ENCODE data around the gene SGCE.
A peak's percentile ranks its signal among the peaks of the same experiment; 100 is the strongest.

Gene SGCE

DNA sequence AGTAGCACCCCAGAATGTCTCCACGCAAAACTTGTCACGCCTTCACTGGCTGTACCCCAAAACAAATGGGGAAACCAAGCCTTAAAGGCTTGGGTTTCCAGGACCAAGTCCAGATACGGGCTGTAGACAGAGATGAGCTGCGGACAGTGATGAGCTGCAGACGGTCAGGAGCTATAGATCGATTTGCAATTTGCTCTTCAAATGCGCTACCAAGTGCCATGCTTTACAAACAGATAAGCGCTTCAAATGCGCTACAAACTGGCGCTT lies 658 bp upstream of the SGCE start:
- no peak overlapping the region for H3K9ac ChIP-seq (ENCODE audit: low read length)
- peaks cover 15% of the 10 kb centered on the region for H3K4me1 ChIP-seq (ENCODE audit: control insufficient read depth, insufficient read depth, low read length)
- H3K9me3 ChIP-seq (ENCODE audit: control insufficient read depth, low read length): no peaks in the 10 kb centered on the region
- no peaks in the 10 kb centered on the region for H3K36me3 ChIP-seq (ENCODE audit: control insufficient read depth, insufficient read depth, low read length)
- H3K27me3 ChIP-seq (ENCODE audit: control insufficient read depth, insufficient read depth, low read length): peaks cover 27% of the 10 kb centered on the region
- peak overlapping the region; percentile 36 for H3K4me3 ChIP-seq (ENCODE audit: low read length)

GRCh38 chr7:94655126-94655847 lies 646 bp downstream of the SGCE start:
- H3K4me3 ChIP-seq (ENCODE audit: low read length): peak overlapping the region; percentile 1
- H3K4me1 ChIP-seq (ENCODE audit: control insufficient read depth, insufficient read depth, low read length): peaks cover 15% of the 10 kb centered on the region
- H3K27me3 ChIP-seq (ENCODE audit: control insufficient read depth, insufficient read depth, low read length): peaks cover 27% of the 10 kb centered on the region
- H3K9ac ChIP-seq (ENCODE audit: low read length): peak overlapping the region; percentile 51
- H3K9me3 ChIP-seq (ENCODE audit: control insufficient read depth, low read length): no peaks in the 10 kb centered on the region
- no peaks in the 10 kb centered on the region for H3K36me3 ChIP-seq (ENCODE audit: control insufficient read depth, insufficient read depth, low read length)

DNA sequence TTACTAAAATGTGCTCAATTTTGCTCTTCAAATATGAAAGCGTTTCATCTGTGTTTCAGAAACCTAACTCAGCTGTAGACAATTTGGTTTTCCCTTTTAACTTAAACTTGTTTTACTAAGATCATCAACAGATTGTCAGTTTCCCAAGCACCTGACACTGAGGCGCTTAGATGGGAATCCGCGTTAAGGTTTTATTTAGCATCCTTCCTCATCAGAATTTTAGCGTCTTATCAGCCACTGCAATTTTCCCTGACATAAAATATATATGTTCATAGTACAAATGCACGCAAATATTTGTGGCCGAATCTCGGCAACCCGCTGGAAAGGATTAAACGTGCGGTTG lies 1.2 kb downstream of the SGCE start:
- Histone ChIP-seq H3K27me3 (ENCODE audit: control insufficient read depth, insufficient read depth, low read length) (peaks cover 27% of the 10 kb centered on the region), H3K9me3 (ENCODE audit: control insufficient read depth, low read length) (no peaks in the 10 kb centered on the region), H3K4me3 (ENCODE audit: low read length) (peak overlapping the region; percentile 1), H3K9ac (ENCODE audit: low read length) (peak overlapping the region; percentile 51), H3K36me3 (ENCODE audit: control insufficient read depth, insufficient read depth, low read length) (no peaks in the 10 kb centered on the region), H3K4me1 (ENCODE audit: control insufficient read depth, insufficient read depth, low read length) (peaks cover 15% of the 10 kb centered on the region)

DNA sequence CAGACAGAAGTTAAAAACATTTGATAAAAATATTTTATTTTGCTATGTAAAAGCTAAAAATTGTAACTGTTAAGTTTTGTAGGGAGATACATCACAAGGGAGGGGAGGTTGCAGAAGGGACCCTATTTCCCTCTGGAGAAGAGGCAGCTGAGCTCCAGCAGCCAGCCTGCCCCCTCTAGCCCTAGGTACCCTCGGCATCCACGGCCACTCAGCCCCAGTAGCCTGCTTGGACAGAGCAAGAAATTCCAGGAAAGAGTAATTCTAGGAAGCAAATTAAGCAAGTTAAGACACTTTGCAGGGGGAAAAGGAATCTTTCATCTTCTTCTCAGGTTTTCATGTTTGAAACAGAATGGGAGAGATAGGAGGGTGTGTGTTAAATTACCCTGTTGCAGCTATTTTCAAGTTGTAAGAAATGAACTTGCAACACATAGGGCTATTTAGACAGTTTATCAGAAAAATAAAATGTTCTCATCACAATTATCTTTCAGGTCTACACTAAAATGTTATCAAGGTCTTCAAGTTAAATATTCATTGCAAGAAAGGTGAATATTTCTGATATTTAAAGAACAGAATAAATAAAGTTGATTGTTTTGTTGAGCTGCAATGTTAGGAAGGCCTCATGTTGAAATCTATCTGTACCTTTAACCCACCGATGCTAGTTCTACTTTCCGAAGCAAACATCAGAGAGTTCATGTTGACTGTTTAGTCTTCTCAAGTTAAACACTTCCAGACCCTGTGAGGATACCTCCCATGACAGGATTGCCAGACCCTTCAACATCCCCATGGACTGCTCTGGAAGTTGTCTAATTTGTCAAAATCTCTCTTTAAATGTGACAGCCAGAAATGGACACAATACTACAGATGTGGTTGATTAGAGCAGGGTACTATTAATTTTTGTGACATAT lies 5.5 kb downstream of the SGCE start:
- H3K9ac ChIP-seq (ENCODE audit: low read length): no peak overlapping the region
- peaks cover 6% of the 10 kb centered on the region for H3K4me1 ChIP-seq (ENCODE audit: control insufficient read depth, insufficient read depth, low read length)
- H3K9me3 ChIP-seq (ENCODE audit: control insufficient read depth, low read length): no peaks in the 10 kb centered on the region
- no peak overlapping the region for H3K4me3 ChIP-seq (ENCODE audit: low read length)
- no peaks in the 10 kb centered on the region for H3K36me3 ChIP-seq (ENCODE audit: control insufficient read depth, insufficient read depth, low read length)
- peaks cover 16% of the 10 kb centered on the region for H3K27me3 ChIP-seq (ENCODE audit: control insufficient read depth, insufficient read depth, low read length)

DNA sequence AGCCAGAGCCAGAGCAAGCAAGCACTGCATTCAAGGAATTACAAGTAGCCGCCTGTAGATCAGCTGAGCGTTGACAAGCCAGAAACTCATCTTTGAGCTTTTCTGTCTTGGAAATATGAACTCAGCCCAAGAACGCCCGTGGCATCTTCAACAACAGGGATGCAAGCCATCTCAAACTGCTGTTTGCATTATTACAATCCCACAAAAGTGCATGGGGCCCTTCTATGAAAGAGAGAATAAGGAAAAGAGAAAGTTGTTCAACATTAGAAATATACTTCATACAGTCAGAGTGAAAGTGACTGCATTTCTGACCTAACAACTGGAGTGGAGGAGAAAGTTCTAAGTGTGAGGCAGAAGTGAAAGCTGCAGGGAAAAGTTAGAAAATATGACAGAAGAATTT lies 6.5 kb downstream of the SGCE start:
- Histone ChIP-seq H3K4me3 (ENCODE audit: low read length) (no peak overlapping the region), H3K4me1 (ENCODE audit: control insufficient read depth, insufficient read depth, low read length) (no peaks in the 10 kb centered on the region), H3K27me3 (ENCODE audit: control insufficient read depth, insufficient read depth, low read length) (peaks cover 6% of the 10 kb centered on the region), H3K36me3 (ENCODE audit: control insufficient read depth, insufficient read depth, low read length) (no peaks in the 10 kb centered on the region), H3K9me3 (ENCODE audit: control insufficient read depth, low read length) (no peaks in the 10 kb centered on the region), H3K9ac (ENCODE audit: low read length) (no peak overlapping the region)

- no peaks in the 10 kb centered on the region for H3K9me3 ChIP-seq (ENCODE audit: control insufficient read depth, low read length)
- H3K36me3 ChIP-seq (ENCODE audit: control insufficient read depth, insufficient read depth, low read length): no peaks in the 10 kb centered on the region
- no peaks in the 10 kb centered on the region for H3K4me1 ChIP-seq (ENCODE audit: control insufficient read depth, insufficient read depth, low read length)
- no peak overlapping the region for H3K9ac ChIP-seq (ENCODE audit: low read length)
- no peaks in the 10 kb centered on the region for H3K27me3 ChIP-seq (ENCODE audit: control insufficient read depth, insufficient read depth, low read length)
- H3K4me3 ChIP-seq (ENCODE audit: low read length): no peak overlapping the region
Observed at GRCh38 chr7:94648731-94649130, 7.2 kb downstream of the SGCE start.

DNA sequence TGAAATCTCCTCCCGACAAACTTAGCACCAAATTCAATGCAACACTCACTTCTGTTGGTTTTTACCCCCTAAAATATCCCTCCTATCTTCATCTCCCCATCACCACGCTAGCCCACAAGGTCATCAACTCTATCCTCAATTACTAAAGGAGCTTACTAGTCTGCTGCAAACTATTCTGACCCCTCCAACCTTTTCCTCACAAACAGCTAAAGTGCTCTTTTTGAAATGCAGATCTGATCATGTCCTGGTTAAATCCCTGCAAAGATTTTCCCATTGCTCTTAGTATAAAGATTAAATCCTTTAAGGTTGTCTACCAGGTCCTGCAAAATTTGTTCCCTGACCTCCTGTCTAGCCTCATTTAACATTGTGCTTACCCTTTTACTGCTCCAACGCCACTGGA lies 8.6 kb downstream of the SGCE start:
- H3K4me1 ChIP-seq (ENCODE audit: control insufficient read depth, insufficient read depth, low read length): no peaks in the 10 kb centered on the region

GRCh38 chr7:94643771-94644545 lies 12.0 kb downstream of the SGCE start:
- Histone ChIP-seq H3K36me3 (ENCODE audit: control insufficient read depth, insufficient read depth, low read length) (no peaks in the 10 kb centered on the region), H3K9ac (ENCODE audit: low read length) (no peak overlapping the region), H3K9me3 (ENCODE audit: control insufficient read depth, low read length) (no peaks in the 10 kb centered on the region), H3K27me3 (ENCODE audit: control insufficient read depth, insufficient read depth, low read length) (no peaks in the 10 kb centered on the region), H3K4me1 (ENCODE audit: control insufficient read depth, insufficient read depth, low read length) (no peaks in the 10 kb centered on the region), H3K4me3 (ENCODE audit: low read length) (no peak overlapping the region)

More for the DNA sequence above, 8.6 kb downstream of the SGCE start:
- no peaks in the 10 kb centered on the region for H3K9me3 ChIP-seq (ENCODE audit: control insufficient read depth, low read length)
- H3K9ac ChIP-seq (ENCODE audit: low read length): no peak overlapping the region
- no peaks in the 10 kb centered on the region for H3K36me3 ChIP-seq (ENCODE audit: control insufficient read depth, insufficient read depth, low read length)
- no peak overlapping the region for H3K4me3 ChIP-seq (ENCODE audit: low read length)
- no peaks in the 10 kb centered on the region for H3K27me3 ChIP-seq (ENCODE audit: control insufficient read depth, insufficient read depth, low read length)

DNA sequence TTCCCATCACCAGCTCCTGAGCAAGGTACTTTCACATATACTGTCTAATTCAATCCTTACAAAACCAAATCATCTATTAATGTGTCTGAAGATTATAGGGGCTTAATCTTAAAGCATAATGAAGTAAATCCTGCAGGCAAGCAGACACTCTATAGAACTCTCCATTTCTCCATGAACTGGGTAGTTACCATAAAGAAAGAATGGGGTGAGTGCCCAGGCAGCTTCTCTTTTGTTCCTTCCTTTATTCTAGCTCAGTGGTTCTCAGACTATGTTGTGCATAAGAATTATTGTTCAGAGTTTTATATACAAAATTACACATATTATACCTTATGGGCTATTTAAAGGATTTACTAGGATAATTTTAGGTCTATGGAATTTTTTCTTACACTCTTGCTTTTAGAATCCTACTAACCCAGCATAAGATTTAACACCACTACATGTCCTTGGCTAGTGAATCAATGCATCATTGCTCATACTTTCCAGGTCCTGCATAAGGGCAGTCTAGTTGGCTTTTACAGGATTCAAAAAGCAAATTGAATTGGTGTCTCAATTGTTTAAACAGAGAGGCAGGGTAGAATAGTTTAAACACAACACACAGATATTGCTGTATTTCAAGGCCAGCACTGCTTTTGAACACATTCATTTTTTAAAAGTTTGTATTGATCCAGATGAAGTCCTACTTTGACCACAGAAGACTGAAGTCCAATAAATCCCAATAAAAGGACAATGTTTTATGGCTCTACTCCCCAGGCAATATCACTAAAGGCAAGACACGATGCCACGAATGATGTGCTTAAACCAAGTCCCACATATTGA lies 12.9 kb downstream of the SGCE start:
- Histone ChIP-seq H3K36me3 (ENCODE audit: control insufficient read depth, insufficient read depth, low read length) (no peaks in the 10 kb centered on the region), H3K9me3 (ENCODE audit: control insufficient read depth, low read length) (no peaks in the 10 kb centered on the region), H3K4me1 (ENCODE audit: control insufficient read depth, insufficient read depth, low read length) (no peaks in the 10 kb centered on the region), H3K9ac (ENCODE audit: low read length) (no peak overlapping the region), H3K27me3 (ENCODE audit: control insufficient read depth, insufficient read depth, low read length) (no peaks in the 10 kb centered on the region), H3K4me3 (ENCODE audit: low read length) (no peak overlapping the region)

DNA sequence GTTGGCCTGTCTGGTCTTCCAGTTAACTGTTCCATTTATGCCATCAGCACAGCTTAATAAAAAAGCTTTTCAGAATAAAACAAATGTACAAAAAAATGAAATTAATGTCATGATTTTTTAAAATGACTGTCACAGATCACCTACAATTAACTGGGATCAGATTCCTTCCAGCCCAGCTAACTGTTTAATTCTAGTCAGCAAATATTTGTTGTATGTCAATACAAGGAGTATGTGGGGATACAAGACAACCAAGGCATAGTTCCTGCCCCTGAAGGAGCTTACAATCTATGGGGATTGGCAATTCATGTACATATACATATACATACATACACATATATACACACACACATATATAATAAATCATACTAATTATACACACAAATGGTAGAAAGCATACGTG lies 16.5 kb downstream of the SGCE start:
- no peak overlapping the region for H3K9ac ChIP-seq (ENCODE audit: low read length)
- no peaks in the 10 kb centered on the region for H3K27me3 ChIP-seq (ENCODE audit: control insufficient read depth, insufficient read depth, low read length)
- no peaks in the 10 kb centered on the region for H3K4me1 ChIP-seq (ENCODE audit: control insufficient read depth, insufficient read depth, low read length)
- H3K36me3 ChIP-seq (ENCODE audit: control insufficient read depth, insufficient read depth, low read length): no peaks in the 10 kb centered on the region
- no peaks in the 10 kb centered on the region for H3K9me3 ChIP-seq (ENCODE audit: control insufficient read depth, low read length)
- H3K4me3 ChIP-seq (ENCODE audit: low read length): no peak overlapping the region

DNA sequence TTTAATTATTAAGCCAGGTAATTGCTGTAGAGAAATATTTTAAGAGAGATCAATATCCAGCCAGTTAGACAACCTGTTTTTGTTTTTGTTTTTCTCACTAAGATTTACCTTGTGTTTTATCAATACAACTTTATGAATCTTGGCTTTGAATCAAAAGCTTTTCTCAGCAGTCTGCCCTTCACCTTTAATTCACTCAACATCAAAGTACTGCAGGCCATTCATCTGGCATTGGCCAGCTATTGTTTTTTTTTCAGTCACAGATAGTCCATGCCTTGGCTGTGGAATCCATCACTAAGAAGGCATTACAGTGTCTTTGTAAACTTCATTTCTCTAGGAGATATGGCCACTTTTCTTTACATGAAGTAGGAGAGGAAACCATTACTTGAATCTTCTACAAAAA lies 20.2 kb downstream of the SGCE start:
- H3K27me3 ChIP-seq (ENCODE audit: control insufficient read depth, insufficient read depth, low read length): no peaks in the 10 kb centered on the region
- H3K4me1 ChIP-seq (ENCODE audit: control insufficient read depth, insufficient read depth, low read length): no peaks in the 10 kb centered on the region
- H3K4me3 ChIP-seq (ENCODE audit: low read length): no peak overlapping the region

More for the DNA sequence above, 20.2 kb downstream of the SGCE start:
- H3K9ac ChIP-seq (ENCODE audit: low read length): no peak overlapping the region
- H3K36me3 ChIP-seq (ENCODE audit: control insufficient read depth, insufficient read depth, low read length): no peaks in the 10 kb centered on the region
- no peaks in the 10 kb centered on the region for H3K9me3 ChIP-seq (ENCODE audit: control insufficient read depth, low read length)
